ENCODE results near the gene CLPTM1L.
"Not testable (repeated sequence)": the region's sequence is repeated elsewhere in the genome, so short reads cannot be mapped to it uniquely, and the experiment has no call there.

CLPTM1L gene

DNA sequence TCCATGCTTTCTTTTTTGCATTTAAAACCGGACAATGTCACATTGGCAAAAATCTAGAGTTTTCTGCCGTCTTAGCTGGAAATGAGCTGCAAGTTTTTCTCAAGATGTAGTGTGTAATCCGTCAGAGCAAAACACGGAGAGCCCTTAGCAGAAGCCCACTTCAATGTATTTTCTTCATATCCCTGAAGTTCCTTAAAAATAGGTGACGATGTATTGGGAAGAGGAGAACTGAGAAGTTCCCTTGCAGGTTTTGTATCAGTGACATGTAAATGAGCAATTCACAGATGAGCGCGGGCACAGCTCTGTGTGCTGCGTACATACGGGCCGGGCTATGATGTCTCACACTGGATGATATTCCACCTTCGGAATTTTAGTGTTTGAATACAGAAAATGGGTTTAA lies 14.8 kb upstream of the CLPTM1L start:
- DNase-seq (ENCODE audit: low spot score) = no peak

DNA sequence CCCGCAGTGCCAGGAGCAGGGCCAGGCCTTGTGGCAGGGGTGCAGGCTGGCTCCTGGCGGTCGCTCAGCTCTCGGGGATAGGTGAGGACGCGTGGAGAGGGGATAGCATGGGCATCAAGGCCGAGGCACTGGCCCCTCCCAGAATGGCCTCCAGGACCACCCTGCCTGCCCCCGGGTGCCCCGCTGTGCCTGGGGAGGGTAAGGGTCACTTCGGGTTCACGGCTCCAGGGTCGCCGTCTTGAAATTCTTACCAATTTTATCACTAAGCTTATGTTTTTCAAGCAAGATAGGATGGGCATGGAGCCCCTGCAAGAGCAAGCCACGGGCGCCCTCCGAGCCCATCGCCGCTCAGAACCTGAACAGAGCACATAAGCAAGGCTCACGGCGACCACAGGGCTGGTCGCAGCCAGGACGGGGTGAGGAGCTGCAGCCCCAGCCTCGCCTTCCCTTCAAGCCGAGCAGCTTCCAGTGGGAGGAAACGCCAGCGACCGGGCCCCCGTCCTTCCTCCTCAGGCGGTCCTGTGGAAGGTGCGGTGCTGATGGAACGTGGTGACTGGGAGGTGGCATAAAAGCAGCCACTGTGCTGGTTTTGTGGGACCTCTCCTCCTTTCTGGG lies 14.2 kb upstream of the CLPTM1L start:
- DNase-seq (ENCODE audit: low spot score) = no peak

DNA sequence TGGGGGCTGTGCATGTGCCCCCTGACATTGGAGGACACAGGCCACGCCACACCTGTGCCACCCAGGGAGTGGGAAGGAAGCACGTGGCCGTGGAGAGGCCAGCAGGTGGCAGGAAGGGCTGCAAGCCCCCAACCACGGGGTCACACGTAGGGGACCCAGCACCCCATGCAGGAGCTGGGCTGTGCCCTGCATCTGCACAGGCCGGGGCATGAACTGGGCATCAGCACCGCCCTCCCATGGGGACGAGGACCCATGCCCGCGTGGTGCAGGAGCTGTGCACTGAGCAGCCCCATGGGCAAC lies 13.8 kb upstream of the CLPTM1L start:
- no peak for DNase-seq (ENCODE audit: low spot score)

DNA sequence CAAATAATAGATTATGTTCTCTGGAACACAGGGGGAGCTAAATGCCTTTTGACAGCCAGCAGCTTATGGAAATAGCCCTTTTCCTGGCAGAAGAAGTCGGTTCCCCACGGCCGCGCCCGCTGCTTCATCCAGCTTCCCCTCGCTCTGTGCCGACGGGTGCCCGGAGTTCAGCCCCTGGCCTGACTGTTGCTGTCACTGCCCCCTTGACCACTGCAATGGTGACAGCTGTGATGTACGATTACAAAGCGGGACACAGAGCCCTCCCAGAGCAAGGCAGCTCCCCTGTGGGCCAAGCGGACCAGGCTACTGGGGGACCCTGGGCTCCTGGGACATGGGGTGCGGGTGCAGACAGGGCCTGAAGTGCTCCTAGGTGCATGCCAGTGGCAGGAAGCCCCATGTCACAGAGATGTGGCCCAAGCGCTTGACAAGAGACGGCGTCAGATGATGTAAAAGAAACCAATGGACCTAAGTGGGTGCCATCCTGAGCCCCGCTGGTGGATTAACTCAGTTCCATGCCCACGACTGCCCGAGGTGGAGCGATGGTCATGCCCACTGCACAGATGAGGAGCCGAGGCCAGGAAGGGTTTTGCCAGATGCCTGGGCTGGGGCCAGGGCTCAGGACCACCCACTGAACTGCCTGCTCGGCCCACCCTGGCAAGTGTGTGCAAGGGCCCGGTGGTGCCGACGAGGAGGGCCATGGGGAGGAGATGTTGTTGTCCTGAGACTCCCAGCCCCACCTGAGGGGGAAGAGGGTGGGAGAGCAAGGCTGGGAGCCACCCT lies 13.2 kb upstream of the CLPTM1L start:
- no peak for DNase-seq (ENCODE audit: low spot score)

DNA sequence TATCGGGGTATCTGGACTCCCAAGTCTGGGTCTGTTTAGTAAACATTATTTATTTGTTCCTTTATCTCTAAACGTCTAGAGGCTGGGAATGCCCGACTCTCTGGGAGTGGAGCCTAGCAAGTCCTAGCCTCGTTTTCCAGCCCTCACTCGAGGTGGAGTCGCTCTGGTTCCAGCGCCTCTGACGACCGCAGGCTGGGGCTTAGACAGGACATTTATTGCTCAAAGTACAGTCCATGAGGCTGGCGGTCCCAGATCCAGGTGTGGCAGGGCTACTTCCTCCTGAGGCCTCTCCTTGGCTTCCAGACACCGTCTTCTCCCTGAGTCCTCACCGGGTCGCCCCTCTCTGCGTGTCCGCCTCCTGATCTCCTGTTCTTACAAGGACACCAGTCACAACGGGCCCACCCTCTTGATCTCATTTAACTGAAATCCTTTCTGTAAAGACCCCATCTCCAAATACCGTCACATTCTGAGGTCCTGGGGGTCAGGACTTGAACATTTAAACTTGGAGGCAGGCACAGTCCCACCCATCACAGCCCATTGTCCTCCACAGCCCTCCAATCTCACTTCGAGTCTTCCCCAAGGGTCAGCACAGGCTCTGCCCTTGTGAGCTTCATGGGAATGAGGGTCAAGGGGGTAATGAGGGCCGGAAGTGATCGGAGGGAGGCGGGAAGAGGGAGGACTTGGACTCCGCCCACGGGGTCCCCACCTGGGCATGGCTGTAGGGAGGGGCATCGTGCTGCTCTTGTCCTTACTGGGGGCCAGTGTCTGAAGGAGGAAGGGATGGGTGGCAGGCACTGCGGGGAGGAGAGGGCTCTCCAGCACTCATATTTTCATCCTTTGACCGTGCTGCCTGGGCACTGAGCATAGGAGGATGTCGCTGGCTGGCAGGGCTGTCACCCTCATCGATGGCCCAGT lies 12.2 kb upstream of the CLPTM1L start:
- no peak for DNase-seq (ENCODE audit: low spot score)

DNA sequence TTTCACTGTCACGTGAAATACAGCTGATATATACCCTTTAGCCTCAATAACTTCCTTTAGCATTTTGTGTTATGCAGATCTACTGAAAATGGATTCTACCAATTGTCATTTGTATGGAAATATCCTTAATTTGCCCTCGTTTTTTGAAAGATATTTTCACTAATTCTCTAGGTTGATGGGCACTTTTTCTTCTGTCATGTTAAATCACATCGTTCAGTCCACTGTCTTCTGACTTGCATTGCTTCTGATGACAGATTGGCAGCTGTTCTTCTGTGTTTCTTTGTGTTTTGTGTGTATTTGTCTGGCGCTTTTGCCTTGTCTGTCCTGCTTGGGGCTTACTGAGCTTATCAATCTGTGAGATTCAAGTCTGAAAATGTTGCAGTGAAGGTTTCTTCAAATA lies 9.7 kb upstream of the CLPTM1L start:
- no peak for DNase-seq (ENCODE audit: low spot score)

DNA sequence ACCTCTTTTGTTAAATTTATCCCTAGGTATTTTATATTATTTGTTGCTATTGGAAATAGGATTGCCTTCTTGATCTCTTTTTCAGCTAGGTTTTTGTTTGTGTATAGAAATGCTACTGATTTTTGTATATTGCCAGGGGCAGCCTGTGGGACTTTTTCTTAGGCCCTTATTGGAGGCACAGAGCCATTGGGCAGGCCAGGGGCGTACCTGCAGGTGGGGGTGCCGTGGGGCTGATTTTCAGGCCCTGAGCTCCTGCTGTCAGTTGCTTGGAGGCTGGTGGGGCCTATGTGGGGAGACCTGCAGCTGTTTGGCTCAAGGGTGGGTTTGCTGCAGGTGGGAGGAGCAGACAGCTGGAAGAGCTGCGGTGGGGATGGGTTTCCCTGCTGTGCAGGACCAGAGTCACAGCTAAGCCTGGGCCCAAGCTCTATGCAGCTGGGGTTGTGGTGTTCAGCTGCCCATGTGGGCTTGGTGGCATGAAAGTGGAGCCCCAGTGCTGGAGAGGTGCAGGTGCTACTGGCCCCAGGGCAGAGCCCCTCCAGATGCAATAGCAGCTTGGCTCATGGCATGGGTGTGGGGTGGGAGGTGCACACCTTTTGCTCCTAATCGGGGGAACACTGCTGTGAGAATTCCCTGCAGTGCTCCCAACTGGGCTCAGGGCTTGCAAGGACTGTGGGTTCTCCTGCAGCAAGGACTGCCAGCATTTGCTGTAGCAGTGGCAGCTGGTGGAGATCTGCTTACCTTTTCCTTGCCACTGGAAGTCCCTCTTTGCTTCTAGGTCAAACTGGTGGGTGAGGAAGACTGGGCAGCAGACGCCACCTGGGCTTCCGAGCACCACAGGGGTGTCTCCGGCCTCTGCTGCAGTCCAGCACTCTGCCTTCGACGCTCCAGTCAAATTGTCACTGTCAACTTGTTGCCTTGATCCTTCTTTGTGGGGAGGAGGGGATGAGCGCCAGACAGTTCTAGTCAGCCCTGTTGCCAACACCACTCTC lies 7.6 kb upstream of the CLPTM1L start:
- no peak for DNase-seq (ENCODE audit: low spot score)

DNA sequence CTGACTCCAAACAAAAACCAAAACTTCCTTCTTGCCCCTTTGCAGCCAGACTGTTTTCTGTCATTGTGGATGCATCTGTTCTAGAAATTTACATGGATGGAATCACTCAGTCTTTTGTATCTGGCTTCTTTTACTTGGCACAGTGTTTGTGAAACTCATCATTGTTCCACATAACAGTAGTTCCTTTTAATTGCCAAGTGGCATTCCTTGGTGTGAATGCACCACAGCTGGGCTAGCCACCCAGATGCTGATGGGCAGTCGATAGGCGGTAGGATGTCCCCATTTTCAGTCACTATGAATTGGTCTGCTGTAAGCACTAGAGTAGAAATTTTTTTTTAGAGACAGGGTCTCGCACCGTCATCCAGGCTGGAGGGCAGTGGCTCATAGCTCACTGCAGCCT lies 6.3 kb upstream of the CLPTM1L start:
- DNase-seq (ENCODE audit: low spot score) = no peak

DNA sequence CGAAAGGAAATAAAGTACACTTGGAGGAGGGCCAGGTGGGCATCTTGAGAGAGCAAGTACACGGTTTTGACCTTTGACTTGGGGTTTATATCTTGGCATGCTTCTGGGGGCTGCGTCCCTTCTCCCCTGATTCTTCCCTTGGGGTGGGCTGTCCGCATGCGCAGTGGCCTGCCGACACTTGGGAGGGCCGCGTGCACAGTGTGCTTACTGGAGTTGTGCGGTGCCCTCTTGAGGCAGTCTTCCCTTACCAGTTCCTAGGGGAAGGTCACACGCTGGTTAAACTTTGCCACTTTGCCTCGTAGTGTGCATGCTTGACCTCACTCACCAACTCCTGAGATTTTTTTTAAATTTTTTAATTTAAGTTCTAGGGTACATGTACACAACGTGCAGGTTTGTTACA lies 4.3 kb upstream of the CLPTM1L start:
- no peak for DNase-seq (ENCODE audit: low spot score)

DNA sequence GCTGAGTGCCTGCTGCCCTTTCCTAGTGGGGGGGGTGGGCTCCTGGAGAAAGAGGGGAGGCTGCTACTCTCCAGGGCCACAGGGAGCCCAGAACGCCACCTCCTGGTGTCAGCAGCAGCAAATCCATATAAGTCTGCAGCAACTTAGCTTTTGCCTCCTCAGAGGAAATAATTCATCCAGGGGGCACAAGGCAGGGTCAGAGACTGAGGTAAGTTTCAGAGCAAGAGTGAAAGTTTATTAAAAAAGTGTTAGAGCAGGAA lies 4.0 kb upstream of the CLPTM1L start:
- DNase-seq (ENCODE audit: low spot score) = no peak

DNA sequence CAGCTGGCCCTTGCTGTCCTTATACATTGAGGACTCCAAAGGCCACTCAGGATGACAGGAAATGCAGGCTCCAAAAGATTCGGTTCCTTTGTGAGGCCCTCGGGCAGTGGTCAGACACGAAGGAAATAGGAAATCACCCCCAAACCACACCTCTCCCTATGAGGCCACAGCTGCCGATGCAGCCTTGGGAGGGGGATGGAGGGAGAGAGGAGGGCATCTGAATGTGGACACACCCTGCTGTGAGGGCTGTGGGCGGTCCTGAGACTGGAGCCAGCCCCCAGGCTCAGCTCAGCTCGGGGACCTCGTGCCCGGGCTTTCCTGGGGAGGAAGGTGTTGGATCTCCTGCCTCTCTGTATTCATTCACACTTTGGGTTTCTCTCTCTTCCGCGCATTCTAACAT lies 2.7 kb upstream of the CLPTM1L start:
- no peak for DNase-seq (ENCODE audit: low spot score)

DNA sequence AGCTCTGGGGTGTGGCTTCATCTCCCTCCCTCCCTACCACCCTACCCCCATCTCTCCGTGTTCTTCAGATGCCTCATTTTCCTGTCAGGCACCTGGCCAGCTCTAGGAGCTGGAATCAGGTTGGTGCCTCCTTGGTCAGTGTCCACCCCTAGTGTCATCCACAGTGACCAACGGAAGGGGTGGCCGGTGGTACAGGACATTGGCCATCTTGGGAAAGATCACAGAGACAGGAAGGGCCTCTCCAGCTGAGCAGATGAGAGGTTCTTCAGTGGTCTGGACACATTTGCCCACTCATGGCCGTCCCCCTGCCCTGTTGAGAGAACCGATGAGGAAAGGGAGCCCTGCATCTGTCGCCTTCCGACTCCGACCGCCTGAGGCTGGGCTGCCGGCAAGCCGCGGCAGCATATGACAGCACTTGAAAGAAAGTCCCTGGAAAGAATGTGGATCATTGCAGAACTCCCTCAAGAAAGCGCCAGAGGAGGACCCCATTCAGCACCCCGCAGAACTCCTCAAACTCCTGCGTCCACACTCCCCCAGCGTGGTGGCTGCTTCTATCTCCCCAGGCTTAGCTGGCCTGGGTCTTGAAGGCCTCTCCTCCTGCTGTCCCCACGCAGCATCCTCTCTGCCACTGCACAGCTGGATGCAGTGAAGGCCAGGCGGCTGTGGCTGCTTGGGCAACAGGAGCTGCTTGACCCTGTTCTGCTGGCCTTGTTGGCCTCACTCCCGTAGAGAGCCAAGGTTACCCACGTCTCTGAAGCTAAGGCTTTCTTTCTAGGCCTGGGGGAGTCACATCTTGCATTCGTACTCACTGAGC lies 1.9 kb upstream of the CLPTM1L start:
- no peak for DNase-seq (ENCODE audit: low spot score)

DNA sequence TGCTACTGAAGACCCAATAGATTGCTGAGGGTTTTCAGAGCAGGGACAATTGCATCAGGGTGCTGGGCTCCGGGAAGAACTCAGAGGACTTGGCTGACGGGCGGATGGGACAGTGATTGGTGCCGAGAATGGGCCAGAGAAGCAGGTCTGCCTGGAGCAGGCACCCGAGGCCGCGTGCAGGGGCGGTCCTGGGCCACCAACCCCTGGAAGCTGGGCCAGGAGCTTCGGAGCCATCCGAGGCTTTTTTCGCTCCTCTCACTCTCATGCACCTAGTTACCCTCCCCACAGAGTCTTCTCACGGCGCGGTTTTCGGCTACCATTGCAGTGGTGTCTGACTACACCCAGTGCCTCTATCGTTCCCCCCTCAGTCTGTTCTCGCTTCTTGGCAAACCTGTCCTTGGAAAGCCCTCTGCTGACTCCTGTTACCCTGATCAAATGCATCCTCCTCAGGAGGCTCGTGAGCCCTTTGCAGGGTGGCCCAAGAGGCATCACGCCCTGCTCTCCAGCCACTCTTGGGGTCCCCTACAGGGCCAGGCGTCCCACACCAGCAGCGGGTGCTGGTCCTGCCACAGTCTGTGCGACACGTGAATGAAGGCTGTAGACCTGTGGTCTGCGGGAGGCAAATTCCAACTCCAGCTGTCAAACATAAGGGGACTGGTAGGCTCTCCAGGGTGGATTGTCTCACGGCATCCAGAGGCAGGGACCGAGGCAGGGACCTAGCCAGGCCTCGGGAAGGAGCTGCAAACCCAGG lies 1.2 kb upstream of the CLPTM1L start:
- peak; percentile 17 for DNase-seq (ENCODE audit: low spot score)

DNA sequence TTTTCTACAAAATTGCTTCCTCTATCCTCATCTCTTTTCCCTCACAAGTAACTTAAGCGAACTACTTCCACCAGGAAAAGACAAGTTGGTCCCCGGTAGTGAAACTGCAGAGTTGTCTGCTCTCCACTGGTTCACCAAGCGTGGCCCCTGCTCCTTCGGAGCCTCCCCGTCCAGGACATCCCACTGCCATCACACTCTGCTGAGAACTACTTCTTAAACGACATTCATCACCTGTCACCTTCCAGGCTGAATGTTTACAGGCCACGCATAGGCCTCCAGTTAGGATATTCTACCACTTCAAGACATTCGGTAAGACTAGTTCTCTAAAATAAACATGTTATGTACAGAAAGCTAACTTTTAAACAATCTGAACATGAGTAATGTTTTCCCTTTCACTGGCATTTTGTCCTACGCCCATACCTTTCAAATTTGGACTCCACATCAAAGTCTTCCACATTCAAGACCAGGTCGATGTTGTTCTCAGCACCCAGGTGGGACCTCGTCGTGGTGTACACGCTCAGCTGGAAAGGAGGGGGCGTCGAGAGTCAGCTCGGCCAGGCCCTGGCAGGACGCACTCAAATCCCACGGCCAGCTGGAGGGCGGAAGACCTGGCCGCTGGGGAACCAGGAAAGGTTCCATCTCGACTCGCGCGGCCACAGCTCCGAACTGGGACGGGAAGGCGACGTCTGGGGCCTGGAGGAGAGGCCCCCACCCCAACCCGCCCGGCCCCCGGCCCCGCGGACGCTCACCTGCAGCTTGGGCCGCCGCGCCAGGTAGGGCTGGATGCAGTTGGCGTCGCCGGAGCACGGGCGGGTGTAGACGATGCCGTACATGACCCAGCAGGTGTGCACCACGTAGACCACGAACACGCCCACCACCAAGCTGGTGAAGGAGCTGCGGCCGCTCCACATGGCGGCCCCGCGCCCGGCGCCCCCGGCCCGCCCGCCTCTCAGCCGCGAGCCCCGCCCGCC lies 683 bp downstream of the CLPTM1L start:
- peak; percentile 48 for DNase-seq (ENCODE audit: low spot score)

DNA sequence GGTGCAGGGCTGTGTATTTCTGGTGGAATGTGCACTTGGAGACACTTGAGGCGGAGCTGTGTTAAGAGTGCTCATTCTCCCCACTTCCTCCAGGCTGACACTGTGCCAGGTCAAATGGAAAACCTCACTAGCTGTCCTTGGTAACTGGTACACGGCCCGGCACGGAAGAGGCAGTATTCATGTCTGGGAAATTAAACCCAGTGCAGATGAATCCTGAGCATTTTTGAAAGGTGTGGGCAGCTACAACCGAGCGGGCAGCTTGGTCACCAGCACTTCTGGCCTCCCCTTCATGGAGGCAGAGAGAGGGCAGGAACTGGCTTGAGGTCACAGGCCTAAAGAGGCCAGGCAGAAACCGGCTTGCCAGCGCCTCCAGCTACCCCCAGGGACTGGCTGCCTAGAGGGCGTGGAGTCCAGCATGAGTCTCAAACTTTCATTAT lies 1.6 kb downstream of the CLPTM1L start:
- no peak for DNase-seq (ENCODE audit: low spot score)

DNA sequence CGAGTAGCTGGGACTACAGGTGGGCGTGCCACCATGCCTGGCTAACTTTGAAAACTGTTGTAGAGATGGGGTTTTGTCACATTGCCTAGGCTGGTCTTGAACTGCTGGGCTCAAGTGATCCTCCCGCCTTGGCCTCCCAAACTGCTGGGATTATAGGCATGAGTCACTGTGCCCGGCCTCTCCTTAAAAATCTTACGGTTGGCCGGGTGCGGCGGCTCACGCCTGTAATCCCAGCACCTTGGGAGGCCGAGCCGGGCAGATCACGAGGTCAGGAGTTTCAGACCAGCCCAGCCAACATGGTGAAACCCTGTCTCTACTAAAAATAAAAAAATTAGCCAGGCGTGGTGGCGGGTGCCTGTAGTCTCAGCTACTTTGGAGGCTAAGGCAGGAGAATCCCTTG lies 2.2 kb downstream of the CLPTM1L start:
- not testable (repeated sequence) for DNase-seq (ENCODE audit: low spot score)

DNA sequence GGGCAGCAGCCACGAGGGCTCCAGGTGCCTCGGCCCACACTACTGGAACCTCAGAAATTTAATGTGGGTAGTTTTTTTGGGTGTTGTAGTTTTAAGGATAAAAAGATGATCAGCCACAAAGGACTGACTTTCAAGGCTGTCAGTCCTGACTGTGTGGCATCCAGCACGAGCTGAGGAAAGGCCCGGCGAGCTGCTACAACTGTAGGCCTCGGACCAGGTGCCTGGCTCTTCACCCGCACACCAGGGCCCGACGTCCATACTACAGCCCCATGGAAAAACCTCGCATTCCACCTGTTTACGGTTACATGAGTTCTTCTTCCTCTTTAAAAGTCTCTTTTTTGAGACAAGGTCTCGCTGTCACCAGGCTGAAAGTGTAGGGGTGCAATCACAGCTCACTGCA lies 2.6 kb downstream of the CLPTM1L start:
- no peak for DNase-seq (ENCODE audit: low spot score)

DNA sequence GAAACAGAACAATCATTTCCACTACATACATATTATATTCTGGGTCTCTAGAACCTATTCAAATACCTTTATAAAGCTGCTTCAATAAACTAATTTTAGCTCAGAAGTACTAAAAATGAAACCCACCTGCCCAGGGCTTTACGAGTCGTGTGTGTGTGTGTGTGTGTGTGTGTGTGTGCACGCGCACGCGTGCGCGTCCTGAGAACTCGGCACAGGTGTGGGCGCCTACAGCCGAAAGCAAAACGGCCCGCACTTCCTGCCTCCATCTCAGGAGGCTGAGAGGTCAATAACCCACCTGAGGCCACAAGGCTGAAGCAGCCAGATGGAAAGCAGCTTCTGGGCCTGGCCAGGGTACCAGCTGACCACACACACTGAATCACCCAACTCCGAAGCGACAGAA lies 3.0 kb downstream of the CLPTM1L start:
- DNase-seq (ENCODE audit: low spot score) = no peak

DNA sequence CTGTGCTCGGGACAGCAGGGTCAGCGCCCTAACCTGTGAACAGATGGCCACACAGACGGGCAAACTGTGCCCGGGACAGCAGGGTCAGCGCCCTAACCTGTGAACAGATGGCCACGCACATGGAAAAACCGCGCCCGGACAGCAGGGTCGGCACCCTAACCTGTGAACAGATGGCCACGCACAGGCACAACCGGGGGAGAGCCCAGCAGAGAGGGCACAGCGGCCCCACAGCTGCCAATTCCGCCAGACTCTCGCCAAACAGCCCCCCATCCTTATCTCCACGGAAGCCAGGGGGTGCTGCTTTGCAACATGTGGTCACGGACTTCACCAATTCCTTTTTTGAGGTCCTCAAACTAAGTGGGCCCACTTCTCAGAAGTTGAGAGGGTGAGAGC lies 5.1 kb downstream of the CLPTM1L start:
- DNase-seq (ENCODE audit: low spot score) = not testable (repeated sequence)
